GM18505 (cell line): ENCODE data around the gene ZNF668.
"Not testable (repeated sequence)": the region's sequence is repeated elsewhere in the genome, so short reads cannot be mapped to it uniquely, and the experiment has no call there.

Experiments used
- ATAC-seq: cut with Tn5 transposase; IDR thresholded peaks from one replicate; pipeline ENCODE4 v1.9.1; 2021; ENCODE audit not compliant: unreplicated experiment
- POLR2A ChIP-seq: IDR thresholded peaks from 4 replicates; pipeline ENCODE4 v1.6.1; 2011; ENCODE audit warnings: borderline replicate concordance; ENCODE audit not compliant: insufficient read depth, insufficient read length; ENCODE audit errors: extremely low read depth

Gene ZNF668

GRCh38 chr16:31016018-31016417 lies 58.0 kb downstream of the ZNF668 start:
- no peak for TF ChIP-seq POLR2A
- ATAC-seq: no peak

- ATAC-seq: not testable (repeated sequence)
Measured at GRCh38 chr16:31013292-31013691, 60.7 kb downstream of the ZNF668 start.

DNA sequence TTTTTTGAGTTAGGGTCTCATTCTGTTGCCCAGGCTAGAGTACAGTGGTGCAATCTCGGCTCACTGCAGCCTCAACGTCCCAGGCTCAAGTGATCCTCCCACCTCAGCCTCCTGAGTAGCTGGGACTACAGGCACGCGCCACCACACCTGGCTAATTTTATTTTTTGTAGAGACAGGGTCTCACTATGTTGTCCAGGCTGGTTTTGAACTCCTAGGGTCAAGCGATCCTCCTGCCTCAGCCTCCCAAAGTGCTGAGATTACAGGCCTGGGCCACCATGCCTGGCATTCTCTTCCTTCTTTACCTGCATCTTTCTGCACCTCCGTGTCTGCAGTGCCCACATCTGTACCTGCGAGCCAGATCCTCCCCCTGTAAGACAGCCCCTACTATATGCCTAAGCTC lies 62.2 kb downstream of the ZNF668 start:
- not testable (repeated sequence) for ATAC-seq
